ENCODE measurements around the gene TGM1.
"Not testable (repeated sequence)": the region's sequence is repeated elsewhere in the genome, so short reads cannot be mapped to it uniquely, and the experiment has no call there.

TGM1 gene

DNA sequence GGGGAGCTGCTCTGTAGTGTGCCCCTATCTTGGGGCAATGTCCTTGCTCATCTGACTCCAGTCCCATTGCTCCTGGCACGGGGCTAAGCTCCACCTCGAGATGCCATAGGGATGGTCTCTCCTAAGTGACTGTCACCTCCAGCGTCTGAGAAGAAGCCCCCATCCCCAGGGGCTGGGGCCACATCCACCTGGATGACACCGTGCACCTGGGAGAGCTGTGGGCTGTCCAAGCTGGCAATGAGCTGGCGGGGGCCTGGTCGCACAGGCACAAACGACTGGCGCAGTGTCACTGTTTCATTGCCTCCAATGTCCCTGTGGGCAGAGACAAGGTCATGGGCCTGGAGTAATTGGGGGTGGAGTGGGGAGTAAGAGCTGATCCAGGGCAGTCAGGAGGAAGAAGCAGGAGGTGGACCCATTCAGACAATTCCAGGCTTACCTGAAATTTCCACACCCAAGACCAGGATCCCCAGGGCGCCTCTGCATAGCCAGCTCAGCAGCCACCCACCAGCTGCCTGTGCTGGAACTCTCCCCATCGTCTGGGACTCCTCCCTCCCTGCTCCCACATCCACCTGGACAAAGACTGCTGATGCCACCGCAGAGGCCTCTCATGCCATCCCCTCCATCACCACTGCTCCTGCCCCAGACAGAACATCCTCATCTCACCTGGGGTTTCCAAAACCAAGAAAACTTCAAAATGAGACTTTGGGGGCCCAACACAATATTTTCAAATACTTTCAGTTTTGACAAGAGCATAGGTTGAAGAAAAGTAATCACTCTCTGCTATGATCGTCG lies 13.6 kb downstream of the TGM1 start:
- H3K9me3 ChIP-seq: no peaks in the 10 kb centered on the region
- H3K36me3 ChIP-seq: no peaks in the 10 kb centered on the region
- no peaks in the 10 kb centered on the region for H3K27me3 ChIP-seq
- no peak for DNase-seq
- no peaks in the 10 kb centered on the region for H3K4me1 ChIP-seq
- TF ChIP-seq, protein P1, sequence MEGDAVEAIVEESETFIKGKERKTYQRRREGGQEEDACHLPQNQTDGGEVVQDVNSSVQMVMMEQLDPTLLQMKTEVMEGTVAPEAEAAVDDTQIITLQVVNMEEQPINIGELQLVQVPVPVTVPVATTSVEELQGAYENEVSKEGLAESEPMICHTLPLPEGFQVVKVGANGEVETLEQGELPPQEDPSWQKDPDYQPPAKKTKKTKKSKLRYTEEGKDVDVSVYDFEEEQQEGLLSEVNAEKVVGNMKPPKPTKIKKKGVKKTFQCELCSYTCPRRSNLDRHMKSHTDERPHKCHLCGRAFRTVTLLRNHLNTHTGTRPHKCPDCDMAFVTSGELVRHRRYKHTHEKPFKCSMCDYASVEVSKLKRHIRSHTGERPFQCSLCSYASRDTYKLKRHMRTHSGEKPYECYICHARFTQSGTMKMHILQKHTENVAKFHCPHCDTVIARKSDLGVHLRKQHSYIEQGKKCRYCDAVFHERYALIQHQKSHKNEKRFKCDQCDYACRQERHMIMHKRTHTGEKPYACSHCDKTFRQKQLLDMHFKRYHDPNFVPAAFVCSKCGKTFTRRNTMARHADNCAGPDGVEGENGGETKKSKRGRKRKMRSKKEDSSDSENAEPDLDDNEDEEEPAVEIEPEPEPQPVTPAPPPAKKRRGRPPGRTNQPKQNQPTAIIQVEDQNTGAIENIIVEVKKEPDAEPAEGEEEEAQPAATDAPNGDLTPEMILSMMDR (IDR thresholded peaks at IDR 0.05; ENCODE audit: low read depth, low read length): no peak
- H3K4me3 ChIP-seq (ENCODE audit: low read depth, low read length): no peak overlapping the region

DNA sequence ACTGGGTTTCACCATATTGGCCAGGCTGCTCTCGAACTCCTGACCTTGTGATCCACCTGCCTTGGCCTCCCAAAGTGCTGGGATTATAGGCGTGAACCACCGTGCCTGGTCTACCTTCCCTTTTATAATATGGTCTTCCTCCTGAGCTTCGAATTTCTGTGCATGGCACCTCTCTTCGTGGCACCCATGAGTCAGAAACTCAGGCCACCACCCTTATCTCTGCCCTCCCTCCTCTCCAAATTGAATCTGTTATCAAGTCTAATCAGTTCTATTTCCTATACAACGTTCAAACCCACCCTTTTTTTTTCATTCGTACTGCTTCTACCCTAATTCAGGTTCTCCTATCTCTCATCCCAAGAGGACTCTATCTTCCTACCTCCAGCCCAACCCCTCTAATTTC lies 15.6 kb downstream of the TGM1 start:
- H3K27me3 ChIP-seq: no peaks in the 10 kb centered on the region
- H3K4me1 ChIP-seq: no peaks in the 10 kb centered on the region
- TF ChIP-seq, protein P1 (IDR thresholded peaks at IDR 0.05; ENCODE audit: low read depth, low read length): no peak
- DNase-seq: no peak
- no peak overlapping the region for H3K4me3 ChIP-seq (ENCODE audit: low read depth, low read length)
- H3K9me3 ChIP-seq: no peaks in the 10 kb centered on the region
- no peaks in the 10 kb centered on the region for H3K36me3 ChIP-seq

GRCh38 chr14:24246765-24247212 lies 16.2 kb downstream of the TGM1 start:
- no peak overlapping the region for H3K4me3 ChIP-seq (ENCODE audit: low read depth, low read length)
- TF ChIP-seq, protein P1 (IDR thresholded peaks at IDR 0.05; ENCODE audit: low read depth, low read length): no peak
- no peaks in the 10 kb centered on the region for H3K9me3 ChIP-seq
- H3K27me3 ChIP-seq: no peaks in the 10 kb centered on the region
- no peaks in the 10 kb centered on the region for H3K4me1 ChIP-seq
- no peak for DNase-seq
- no peaks in the 10 kb centered on the region for H3K36me3 ChIP-seq

DNA sequence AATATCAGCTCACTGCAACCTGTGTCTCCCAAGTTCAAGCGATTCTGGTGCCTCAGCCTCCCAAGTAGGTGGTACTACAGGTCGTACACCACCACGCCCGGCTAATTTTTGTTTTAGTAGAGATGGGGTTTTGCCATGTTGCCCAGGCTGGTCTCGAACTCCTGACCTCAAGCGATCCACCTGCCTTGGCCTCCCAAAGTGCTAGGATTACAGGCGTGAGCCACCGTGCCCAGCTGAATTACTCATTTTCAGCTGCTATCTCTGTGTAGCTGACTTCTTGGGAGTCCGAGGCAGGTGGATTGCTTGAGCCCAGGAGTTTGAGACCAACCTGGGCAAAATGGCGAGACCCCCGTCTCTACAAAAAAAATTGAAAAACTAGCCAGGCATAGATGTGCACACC lies 17.6 kb downstream of the TGM1 start:
- not testable (repeated sequence) for DNase-seq; H3K4me3 ChIP-seq (ENCODE audit: low read depth, low read length); H3K36me3 ChIP-seq; H3K4me1 ChIP-seq; H3K27me3 ChIP-seq; H3K9me3 ChIP-seq

DNA sequence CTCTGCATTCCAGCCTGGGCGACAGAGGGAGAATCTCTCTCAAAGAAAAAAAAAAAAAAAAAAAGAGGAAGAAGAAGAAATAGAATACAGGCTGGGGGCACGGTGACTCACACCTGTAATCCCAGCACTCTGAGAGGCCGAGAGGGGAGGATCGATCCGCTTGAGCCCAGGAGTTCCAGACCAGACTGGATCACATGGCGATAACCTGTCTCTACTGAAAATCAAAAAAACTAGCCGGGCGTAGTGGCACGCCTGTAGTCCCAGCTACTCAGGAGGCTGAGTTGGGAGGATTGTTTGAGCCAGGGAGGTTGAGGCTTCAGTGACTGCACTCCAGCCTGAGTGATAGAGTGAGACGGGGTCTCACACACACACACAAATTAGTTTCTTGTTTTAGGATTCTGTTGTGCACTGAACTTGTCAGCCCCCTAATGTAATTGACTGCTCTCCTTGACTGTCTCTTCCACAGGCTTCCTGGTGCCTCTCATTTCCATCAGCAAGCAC lies 19.6 kb downstream of the TGM1 start:
- TF ChIP-seq, protein P1 (IDR thresholded peaks at IDR 0.05; ENCODE audit: low read depth, low read length): no peak
- H3K36me3 ChIP-seq: peaks cover 21% of the 10 kb centered on the region
- no peaks in the 10 kb centered on the region for H3K4me1 ChIP-seq
- DNase-seq: no peak
- H3K9me3 ChIP-seq: no peaks in the 10 kb centered on the region
- H3K4me3 ChIP-seq (ENCODE audit: low read depth, low read length): peak overlapping the region; percentile 68
- no peaks in the 10 kb centered on the region for H3K27me3 ChIP-seq

DNA sequence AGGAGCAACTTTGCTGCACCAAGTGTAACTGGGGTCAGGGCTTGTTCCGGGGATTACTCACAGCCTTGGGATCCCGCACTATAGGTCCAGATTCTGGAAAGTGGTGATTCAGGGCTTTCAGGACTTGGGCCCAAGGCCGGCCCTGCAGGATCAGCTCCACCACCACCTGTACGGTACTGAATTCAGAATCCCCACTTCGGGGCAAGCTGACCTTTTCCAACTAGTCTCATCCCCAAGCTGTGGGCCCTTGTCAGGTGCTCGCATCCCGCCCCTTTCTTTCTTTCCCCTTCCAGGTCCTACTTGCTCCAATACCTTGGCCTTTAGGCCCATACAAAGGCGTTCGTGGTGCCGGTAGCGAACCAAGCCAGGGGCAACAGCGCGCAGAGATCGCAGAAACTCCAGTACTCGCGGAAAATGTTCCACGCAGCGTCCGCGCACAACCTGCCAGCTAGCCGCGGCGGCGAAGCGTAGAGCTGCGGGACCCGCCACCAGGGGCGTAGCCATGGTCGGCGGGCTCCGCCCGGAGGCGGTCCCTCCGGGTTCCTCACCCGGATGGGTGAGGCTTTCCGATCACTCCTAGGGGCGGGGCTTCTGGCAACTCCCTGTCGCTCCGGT lies 21.0 kb downstream of the TGM1 start:
- H3K4me1 ChIP-seq: no peaks in the 10 kb centered on the region
- peak overlapping the region; percentile 68 for H3K4me3 ChIP-seq (ENCODE audit: low read depth, low read length)

More for the DNA sequence above, 21.0 kb downstream of the TGM1 start:
- H3K36me3 ChIP-seq: peaks cover 25% of the 10 kb centered on the region
- H3K9me3 ChIP-seq: no peaks in the 10 kb centered on the region
- no peaks in the 10 kb centered on the region for H3K27me3 ChIP-seq
- DNase-seq: peak; percentile 97
- TF ChIP-seq, protein P1 (IDR thresholded peaks at IDR 0.05; ENCODE audit: low read depth, low read length): peak; percentile 65

All from BE2C (cell line).